ENCODE measurements around the gene SGK1.

GRCh38 chr6:134230940-134231339 is 87.0 kb downstream of the SGK1 start:
- no peak for TF ChIP-seq CTCF (IDR thresholded peaks at IDR 0.05)
- TF ChIP-seq EP300 (IDR thresholded peaks at IDR 0.05), result no peak
- no peak for TF ChIP-seq POLR2A (IDR thresholded peaks at IDR 0.05)

Measured in suprapubic skin (tissue), 3 donors.